CD4-positive, alpha-beta T cell treated with Interleukin-4 for 4 hours (primary cell): Measurements from ENCODE around the gene ANO2.

Experiments
- DNase-seq: peaks from one replicate; pipeline ENCODE4 v3.0.0-alpha.2; 2020

Gene ANO2

DNA sequence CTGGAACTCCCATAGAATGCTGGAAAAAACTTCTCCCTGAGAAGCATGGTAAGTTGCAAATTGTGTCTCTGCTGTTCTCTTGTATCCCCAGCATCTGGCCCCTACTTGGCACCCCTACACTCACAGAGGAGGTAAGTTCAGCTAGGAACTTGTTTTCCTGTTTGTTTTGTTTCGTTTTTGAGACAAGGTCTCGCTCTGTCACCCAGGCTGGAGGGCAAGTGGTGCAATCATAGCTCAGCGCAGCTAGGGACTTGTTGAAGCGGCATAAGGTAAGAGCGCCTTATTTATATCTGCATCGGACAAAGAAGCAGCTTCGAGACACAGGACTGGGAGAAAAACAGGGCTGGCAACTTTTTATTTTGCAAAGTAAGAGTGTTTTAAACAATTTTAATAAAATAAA lies 18.5 kb upstream of the ANO2 start:
- no peak for DNase-seq

DNA sequence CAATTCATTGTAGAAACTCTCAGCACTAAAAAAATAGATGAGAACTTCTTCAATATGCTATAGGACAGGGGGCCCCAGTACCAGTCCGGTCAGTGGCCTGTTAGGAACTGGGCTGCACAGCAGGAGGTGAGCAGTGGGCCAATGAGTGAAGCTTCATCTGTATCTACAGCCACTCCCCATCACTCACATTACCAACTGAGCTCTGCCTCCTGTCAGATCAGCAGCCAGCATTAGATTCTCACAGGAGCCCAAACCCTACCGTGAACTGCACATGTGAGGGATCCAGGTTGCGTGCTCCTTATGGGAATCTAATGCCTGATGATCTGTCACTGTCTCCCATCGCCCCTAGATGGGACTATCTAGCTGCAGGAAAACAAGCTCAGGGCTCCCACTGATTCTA lies 15.7 kb upstream of the ANO2 start:
- DNase-seq: no peak

DNA sequence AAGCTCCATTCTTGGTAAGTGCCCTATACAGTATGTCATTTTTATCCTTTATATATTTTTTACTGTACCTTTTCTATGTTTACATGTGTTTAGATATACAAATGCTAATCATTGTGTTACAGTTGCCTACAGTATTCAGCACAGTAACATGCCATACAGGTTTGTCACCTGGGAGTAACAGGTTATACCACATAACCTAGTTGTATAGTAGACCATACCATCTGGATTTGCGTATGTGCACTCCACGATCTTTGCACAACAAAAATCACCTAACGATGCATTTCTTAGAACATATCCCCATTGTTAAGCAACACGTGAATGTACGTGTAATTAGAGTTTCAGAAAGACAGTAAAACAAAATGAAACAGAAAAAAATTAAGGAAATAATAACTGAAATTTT lies 11.9 kb upstream of the ANO2 start:
- no peak for DNase-seq

DNA sequence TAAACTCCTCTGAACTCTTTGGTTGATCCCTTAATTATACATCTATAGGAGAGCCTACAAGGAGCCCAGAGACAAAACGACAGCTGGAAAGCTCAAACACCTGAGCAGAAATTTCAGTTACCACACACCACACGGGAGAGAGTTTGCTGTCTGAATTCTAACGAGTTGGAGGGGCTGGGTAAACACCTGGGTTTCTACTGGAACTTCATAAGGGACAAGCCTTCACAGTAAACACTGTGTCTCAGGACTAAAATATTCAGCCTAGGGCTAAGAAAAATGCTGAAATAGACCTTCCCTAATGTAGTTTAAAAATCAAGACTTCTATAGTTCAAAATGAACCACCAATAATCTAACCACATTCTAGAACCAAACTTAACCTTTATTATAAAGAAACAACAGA lies 9.6 kb upstream of the ANO2 start:
- no peak for DNase-seq

DNA sequence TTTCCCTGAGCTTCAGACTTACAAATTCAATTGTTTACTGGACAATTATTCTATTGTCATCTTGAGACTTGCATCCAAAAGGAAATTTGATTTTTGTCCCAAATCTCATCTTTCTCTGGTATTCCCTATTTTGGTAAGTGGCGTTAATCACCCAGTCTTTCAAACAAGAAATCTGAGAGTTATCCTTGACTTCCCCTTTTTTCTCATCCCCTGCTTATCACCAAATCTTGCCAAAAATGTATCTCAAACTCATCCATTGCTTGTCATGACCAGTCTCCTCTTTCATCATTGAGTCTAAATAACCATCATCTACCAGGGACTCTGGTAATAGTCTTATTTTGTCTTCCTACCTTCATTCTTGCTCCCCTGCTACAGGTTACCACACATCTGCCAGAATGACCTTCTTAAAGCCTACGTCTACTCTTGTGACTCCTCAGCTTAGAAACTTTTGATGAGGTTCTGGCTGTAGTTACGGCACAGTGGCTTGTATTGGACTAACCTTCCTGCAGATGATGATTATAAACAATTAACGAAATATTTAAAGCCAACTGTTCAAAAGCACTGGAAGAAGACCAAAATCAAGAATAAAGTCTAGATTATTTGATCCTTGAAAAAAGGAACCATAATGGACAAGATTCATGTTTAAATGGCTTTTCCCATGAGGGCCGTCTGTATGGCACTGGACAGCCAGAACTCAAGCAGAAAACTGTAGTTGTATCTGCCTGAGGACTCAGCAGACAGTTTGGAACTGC lies 9.0 kb upstream of the ANO2 start:
- no peak for DNase-seq

DNA sequence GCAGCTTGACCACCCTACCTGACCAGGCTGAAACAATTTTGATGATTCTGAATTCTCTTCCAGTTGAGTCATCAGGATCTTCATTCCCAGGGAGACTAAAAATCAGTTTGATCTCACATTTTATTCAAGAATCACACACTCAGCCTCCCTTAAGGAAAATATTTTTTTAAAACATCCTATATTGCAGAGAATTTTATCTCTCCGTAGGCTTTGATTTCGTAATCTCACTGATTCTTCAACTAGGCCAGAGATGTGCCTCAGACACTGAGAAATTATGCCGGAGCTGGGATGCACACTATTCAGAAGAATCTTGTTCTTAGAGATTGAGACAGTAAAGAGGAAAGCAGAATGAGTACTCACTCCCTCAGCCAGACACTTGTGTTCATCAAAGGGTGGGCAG lies 7.0 kb upstream of the ANO2 start:
- DNase-seq: no peak

DNA sequence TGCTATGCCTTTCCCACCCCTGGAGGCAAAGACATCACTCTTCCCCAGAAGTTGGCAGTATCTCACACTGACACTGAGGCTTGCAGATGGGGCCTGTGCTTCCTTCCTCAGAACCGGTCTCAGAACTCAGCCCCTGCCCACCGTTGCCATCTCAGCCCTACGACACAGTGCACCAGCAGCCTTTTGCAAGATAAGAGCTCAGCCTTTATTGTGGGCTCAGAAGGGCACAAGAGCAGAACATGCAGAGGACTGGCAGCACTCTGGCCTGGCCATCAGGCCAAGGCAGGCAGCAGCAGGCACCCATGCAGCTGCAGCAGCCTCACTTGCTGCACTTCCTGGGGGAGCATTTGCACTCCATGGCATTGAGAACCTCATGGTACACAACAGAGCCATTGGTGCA lies 3.6 kb upstream of the ANO2 start:
- DNase-seq: no peak

DNA sequence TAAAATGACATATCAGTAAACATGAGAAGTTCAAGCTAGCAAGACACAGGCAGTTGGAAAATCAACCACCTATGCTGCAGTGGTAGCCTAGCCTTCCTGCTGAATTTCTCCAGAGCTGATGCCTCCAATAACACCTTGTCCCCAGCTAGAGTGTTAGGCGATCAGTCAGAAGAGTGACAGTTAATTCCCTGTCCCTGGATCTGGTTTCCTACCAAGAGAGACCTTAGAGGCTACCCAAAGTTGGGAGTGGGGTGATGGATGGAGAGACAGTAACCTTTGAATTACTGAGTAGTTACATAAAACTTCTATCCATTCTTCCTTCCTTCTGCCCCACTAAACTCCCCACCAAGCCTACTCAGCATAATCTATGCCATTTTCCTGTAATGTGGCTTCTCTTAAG lies 1.9 kb upstream of the ANO2 start:
- no peak for DNase-seq

DNA sequence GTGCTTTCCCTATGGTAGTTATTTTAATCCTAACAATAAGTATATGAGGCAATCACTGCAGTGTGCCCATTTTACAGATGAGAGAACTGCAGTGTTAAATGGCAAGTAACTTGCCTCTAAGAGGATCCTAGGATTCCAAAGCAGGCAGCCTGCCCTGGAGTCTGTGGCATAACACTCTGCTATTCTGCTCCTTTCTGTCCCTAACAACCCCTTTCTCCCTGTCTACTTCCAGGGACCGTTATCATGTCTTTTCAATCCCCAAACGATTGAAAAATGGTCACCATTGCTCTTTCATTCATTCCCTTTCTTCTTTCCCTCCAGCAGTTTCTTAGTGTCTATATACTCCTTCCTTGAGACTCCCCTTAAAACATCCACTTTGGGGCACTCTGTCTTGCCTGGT lies 1.3 kb upstream of the ANO2 start:
- DNase-seq: no peak

DNA sequence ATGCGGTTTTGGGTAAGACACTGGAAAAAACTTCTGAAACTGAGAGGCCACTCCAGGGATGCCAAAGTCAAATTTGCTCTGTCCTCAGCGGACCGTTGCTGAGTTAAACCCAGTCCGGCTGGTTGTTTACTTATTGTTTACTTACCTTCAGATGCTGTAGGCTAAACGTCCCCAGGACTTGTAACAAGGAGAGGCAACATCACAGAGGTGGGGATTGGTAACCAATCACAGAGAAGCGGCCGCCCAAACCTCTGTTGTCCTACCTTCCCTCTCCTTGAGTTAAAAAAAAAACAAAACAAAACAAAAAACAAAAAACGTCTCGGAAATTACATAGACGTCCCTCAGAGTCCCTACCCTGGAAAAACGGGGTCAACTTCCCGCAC lies 380 bp downstream of the ANO2 start:
- DNase-seq: no peak

DNA sequence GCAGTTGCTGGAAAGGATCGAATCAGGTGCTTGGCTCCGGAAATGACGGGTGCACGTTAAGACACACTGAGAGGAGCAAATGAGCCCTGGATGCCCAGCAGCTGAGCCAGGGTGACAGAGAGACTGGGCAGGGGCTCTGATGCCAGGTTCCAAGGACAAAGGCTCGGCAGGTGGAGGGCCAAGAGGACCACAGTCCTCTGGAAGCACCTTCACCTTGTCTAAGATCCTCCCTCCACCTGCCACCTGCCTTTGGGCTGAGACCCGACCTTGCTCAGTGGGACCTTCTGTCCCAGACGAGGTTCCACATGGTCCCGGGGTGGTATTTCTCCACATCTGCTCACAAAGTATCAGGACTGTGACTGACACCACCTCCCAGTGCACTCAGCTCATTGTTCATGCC lies 1.0 kb downstream of the ANO2 start:
- DNase-seq: no peak

DNA sequence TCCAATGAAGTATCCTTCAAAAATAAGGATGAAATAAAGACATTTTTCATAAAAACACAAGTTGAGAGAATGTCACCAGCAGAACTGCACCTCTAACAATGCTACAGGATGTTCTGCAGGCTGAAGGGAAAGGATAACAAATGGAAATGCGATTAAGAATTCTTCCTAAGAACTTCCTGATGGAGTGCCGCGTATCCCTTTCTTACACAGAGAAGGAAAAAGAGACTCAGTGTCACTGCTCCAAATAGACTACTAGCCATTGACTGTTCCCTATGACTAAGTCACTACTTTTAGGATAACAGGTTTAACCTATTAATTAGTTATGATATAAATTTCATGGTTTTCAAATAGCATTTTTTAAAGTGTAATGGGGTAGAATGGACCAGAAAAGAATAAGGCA lies 3.2 kb downstream of the ANO2 start:
- no peak for DNase-seq

DNA sequence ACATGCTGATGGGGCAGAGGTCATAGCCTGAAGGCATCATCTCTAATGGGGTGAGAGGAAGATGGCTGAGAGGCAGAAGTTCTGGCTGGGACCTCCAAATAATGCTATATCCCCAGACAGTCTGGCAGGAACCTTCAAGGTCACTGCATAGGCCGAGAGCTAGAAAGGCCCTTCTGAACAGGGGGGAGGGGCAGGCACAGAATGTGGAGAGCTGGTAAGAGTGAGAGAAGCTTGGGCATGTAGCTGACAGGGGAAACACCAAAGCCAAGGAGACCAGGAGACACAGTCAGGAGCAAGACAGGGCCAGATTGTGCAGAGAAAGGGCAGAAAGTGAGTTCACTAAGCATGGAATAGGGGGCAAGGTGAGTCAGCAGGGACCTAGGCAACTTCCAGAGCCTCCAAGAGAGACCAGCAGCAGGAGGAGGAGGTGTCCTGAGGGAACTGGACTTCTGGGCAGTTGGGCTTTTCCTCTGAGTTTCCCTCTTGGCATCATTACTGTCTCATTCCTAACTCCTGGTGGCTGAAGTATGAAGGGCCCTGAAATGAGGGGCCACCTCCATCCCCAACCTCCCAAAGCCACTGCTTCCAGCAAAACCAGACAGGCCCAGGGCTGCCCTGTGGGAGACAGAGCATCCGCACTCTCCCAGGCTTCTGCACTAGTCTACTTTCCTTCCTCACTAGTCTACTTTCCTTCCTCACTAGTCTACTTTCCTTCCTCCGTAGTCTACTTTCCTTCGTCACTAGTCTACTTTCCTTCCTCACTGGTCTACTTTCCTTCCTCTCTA lies 17.1 kb downstream of the ANO2 start:
- no peak for DNase-seq

DNA sequence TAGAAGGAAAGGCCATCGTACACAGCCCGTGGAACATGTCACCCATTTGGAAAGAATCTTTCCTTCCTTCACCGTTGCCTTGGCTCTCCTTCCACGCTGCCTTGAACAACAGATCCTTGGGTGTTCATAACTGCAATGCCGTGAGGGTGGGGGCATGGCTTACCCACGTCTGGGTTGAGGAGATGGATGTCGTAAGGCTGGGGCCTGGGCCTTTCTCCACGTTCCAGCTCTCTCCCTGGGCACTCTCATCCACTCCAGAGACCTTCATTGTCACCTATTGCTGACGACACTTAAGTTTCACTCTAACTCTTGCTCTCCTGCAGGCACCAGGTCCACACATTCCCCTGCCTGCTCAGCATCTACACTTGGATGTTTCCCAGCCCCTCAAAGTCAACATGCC lies 19.4 kb downstream of the ANO2 start:
- DNase-seq: no peak

DNA sequence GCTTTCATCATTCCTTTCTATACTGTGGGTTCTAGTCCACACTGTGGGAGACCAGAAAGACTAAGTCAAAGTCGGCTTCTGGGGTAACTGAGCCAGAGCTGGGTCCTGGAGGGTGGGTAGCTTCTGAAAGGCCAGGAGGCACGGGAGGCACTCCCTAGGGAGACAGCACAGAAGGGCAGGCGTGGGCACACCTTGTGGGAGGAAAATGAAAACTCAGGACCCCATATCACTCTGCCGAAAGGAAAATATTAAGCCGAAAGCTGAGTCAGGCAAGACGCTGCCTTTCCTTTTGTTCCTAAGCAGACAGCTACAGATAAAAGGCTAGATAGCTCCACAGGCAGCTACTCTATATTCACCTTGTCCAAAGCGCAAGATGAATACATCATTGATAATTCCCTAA lies 20.7 kb downstream of the ANO2 start:
- no peak for DNase-seq

DNA sequence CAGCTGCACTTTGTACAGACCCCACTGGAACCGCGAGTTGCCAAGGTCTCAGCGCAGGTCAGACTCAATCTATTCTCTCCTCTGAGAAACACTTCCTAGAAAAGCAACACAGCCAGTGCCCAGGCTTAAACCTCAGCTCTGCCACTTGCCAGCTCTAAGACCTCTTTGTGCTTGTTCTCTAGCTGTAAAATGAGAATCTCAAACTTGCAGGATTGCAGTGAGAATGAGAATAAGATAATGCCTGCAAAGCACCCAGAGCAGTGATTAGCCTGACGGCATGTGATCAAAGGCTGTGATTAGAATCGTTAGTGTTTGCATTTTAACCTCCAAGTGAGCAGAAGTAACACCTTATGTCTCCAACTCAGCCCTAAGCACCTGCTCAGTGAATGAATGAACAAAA lies 21.3 kb downstream of the ANO2 start:
- DNase-seq: no peak

DNA sequence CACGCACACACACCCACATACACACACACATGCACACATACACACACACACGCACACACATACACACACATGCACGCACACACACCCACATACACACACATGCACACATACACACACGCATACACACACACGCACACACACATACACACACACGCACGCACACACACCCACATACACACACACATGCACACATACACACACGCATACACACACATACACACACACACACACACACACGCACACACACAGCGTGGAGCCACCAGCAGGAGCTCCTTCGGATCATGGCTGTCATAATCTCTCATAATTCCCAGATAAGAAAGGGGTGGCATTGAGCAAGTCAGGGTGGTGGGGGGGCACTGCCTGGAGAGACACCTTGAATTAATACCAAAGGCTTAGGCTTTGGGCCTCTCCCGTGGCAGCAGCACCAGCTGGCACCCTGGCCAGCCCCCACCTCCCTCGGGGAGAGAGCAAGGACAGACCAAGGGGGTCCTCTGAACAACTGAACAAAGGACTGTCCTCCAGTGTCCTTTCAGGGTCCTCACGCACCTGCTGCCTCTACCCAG lies 21.9 kb downstream of the ANO2 start:
- DNase-seq: no peak

DNA sequence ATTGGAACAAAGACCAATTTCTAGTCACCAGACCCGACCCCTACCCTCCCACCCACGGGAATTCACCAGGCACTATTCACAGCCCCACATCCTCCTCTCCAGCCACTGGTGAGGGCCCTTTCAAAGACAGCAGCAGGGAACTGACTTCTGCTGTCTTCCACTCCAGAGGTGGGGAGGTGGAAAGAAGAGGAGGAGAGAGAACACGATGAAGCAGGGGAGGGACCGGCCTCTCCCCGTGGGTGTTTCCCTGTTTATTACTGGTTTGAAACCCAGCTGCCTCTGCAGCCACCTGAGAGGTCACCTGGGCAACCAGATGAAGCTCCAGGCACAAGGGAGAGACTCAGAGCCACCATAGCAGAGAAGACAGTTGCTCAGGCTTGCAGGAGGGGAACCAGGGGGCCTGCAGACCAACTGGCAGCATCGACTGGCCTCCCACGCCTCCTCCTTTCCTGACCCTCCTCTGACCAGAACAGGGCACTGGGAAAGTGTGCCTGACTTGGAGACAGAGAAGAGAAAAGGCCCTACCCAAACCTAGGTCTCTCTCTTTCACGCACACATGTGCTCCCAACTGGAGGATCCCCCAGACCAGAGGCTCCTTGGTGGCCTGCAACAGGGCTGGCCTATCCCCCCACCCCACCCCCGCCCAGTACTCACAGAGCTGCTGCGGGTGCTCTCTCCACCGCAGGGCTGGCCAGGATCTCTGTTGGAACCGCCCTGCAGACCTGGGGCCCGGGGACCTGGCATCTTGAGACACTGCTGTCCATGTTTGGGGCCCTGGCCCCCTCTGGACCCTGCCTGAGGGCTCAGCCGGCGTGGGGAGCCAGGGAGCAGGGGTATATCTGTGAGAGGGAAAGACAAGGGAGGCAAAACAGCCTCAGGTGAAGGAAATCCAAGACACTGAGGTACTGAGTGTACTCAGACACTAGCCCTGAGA lies 22.8 kb downstream of the ANO2 start:
- no peak for DNase-seq

DNA sequence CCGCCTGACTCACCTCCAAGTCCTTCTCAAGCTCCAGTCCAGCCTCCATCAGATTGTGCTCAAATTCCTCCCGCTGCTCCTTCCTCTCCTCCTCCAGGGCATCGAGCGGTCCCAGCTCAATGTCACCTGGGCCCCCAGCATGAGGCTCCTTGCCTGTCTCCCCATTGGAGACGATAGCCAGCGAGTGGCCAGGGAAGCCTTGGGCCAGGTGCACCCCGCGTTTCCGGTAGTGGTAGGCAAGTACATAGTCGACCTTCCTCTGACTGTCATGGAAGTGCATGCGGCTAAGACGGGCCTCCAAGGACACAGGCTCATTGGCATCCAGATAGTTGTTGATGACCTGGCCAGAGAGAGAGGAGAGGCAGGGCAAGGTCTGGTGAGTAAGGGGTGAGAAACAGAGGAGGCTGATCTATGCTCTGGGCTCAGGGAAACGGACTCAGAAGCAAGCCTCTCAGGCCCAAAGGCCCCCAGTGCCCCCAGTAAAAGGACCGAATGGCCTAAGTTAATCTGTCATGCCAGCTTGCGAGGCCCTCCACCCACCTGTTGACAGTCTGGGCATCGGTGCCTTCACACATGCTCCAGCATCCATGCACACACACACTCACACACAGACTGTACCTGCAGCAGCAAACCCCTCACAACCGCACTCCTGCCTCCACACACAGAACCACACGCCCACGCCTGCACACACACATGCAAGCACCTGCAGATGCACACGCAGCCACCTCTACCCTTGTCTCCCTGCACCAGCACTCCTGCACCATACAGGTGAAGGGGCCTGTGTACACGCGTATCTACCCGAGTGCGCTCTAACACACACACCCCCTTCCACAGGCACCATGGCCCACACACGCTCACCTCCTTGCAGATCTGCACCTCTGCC lies 23.8 kb downstream of the ANO2 start:
- DNase-seq: no peak

DNA sequence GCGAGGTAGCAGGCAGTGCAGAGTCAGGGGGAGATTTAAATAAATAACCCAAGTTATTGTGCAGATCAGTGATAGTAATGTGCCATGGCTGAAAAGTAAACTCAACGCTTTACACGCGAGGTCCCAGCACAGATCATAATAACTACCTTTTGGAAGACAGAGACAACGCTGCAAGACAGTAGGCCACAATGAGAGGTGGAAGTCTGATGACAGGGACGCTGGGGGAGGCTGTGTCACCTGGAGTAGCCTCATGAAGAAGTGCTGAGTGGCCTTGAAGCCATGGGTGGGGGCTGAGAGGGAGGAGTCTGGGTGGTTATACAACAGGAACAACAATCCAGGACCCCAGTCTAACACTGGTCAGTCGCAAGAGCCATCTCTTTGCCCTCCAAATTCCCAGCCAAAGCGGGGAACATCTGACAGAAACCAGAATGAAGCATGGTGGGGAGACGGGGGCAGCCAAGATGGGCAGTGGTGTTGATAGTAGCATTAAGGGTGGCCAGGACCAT lies 28.2 kb downstream of the ANO2 start:
- DNase-seq: no peak

DNA sequence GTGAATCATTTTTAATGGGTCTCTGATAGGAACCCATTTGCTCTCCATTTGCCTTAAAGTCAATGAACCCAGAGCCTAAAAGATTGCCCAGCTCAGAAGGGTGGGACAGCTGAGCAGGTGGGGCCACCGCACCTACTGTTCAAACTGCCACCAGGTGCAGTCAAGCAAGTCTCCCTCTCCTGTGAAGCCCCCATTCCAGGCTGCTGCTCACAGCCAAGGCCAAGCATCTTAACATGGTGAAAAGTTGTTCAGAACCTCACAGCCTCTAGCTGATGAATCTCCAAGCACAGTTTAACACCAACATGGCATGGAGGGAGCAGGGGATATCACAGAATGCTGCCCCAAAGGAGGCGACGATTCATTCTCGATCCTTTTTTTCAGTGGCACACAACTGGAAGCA lies 29.5 kb downstream of the ANO2 start:
- DNase-seq: no peak
